NCI-H187 (cell line): ENCODE results near the gene CYTH1.

Experiments used
- DNase-seq, 2 experiments: peaks; one replicate each; lab custom pipeline; 2025; lab: John Stamatoyannopoulos, UW

Gene CYTH1

DNA sequence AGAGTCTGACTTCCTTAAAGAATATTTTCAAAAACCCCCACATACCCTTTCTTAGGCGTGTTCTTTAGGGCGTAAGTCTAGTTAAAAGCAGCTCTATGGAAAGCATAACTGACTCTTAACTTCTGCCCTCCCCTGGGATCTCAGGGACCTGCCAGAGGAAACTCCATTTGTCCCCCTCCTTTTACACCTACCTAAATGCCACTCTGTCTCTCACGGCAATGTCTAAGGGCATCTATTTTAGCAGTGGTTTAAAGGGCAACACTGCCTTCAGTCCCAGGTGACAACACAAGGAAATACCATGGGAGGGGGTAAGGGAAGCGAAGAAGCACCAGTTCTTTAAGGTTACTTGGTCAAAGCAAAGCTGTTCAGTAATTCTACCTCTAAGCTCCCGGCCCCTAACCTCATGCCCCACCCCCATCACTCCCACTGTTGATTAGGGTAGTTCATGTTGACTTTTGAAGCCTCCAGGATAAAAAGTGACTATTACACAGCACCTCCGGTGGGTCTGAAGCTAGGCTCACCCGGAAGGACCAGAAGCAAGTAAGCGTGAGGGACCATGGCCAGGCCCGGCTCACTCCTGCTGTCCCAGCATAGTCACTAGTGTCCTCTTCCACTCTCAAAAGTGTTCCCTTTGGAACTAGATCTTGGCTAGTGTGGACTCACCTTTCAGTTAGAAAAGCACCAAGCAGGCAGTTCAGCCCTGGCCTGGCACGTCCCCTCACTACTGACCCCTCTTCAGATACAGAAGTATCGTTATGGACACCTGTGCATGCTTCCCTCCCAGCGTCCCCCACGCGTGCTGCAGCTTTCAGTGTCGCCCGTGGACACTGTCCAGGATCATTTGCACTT lies 47.1 kb downstream of the CYTH1 start:
- no peak for DNase-seq

- no peak for DNase-seq
Measured at GRCh38 chr17:78732354-78732753, 49.7 kb downstream of the CYTH1 start.

GRCh38 chr17:78731904-78732303 lies 50.2 kb downstream of the CYTH1 start:
- DNase-seq = no peak

- no peak for DNase-seq
Measured at GRCh38 chr17:78729641-78730040, 52.4 kb downstream of the CYTH1 start.

DNA sequence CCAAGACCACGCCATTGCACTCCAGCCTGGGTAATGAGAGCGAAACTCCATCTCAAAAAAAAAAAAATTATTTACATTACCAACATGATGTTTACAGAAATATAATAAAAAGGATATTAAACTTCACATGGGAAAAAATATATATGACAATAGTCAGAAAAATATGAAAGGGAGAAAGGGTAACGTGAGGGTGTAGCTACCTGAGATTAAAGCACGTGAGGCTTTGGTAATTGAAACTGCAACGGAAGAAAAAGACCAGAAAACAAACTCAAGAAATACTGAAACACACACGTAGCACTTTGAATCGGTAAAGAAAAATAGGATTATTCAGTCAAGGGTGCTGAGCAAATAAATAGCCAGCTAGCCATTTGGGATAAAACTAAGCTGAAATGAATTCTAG lies 53.6 kb downstream of the CYTH1 start:
- DNase-seq = no peak

- no peak for DNase-seq
Measured at GRCh38 chr17:78727476-78728229, 54.4 kb downstream of the CYTH1 start.

DNA sequence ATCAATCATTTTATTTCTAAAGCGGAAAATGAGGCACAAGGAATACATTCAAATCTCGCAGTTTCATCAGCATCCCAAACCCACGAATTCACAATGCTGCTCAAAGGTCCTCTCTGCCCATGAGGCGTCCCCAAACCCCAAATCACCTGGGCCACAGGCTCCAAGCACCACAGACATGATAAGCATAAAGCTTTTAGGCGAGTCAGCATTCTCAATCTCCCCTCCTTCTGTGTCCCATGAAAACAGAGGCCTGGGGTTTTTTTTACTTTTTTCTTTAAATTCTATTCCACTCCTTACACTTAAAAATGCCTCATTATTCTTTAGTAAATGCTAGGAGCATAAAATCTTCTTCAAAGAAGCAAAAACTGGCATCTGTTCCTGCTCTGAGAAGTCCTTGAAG lies 55.0 kb downstream of the CYTH1 start:
- no peak for DNase-seq

DNA sequence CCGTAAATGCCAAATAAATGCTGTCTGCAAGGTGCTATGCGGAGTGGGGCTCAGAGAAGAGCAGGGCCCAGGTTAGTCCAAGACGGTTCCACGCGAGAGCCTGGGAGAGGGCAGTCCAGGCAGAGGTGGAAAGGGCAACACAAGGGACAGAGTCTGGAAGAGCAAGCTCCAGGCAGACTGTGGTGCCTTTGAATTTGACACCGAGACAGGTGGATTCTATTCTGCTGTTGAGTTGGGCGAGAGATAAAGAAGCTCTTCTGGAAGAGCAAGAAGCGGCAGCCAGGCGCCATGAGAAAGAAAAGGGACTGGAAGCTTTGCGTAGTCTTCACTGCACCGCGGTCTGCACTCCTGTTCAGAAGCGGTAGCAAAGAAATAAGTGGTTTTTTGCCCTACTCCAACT lies 55.6 kb downstream of the CYTH1 start:
- DNase-seq = peak in 1 of 2 experiments; percentile 69

- DNase-seq = no peak
Measured at GRCh38 chr17:78725448-78726021, 56.5 kb downstream of the CYTH1 start.

DNA sequence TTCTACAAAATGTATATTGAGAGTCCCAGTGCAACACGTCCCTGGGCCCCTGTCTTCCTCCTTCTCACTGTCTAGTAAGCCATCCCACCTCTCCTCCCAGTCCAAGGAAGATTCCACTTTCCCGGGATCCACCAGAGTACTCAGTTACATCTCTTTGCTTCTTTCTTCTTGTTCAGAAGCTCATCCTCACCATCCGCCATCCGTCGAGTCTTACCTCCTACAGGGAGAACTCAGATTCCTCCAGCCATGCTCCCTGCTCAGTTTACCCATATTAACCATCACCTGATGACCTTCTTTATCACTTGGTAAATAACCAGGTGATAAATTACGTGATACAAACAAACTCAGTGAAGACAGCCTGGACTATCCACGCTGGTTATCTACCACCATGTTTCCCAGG lies 57.1 kb downstream of the CYTH1 start:
- DNase-seq = no peak

DNA sequence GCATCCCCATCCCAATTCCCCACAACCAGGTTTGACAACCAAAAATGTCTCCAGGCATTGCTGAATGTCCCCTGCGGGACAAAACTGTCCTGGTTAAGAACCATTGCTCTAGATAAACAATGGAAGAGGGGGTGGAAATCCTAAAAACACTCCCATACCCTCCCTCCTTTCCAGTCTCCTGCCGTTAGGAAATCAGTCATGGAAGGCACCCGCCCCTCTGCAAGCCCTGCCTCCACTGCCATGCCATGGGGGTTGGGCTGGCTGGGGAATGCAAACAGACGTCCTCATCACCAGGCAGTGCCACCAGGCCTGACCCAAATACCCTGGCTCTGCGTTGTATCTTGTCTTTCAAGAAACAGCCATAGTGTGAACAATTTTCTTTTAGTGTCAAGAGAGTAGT lies 57.5 kb downstream of the CYTH1 start:
- DNase-seq = no peak

DNA sequence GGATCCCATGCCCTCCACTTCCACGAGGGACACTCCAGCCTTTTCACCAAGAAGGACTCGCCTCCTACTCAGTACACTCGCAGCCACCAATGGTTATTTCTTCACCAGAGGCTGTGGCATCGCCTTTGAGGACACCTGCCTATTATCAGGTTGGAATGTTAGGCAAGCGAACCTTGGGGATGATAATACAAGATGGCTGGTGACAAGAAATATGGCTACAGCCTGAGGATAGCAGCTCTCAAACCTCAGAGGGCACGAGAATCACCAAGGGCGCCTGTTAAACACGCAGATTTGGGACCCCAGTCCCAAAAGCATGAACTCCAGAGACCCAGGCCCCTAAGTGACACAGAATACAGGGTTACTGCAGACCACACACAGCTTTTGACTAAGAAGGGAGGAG lies 58.1 kb downstream of the CYTH1 start:
- no peak for DNase-seq

DNA sequence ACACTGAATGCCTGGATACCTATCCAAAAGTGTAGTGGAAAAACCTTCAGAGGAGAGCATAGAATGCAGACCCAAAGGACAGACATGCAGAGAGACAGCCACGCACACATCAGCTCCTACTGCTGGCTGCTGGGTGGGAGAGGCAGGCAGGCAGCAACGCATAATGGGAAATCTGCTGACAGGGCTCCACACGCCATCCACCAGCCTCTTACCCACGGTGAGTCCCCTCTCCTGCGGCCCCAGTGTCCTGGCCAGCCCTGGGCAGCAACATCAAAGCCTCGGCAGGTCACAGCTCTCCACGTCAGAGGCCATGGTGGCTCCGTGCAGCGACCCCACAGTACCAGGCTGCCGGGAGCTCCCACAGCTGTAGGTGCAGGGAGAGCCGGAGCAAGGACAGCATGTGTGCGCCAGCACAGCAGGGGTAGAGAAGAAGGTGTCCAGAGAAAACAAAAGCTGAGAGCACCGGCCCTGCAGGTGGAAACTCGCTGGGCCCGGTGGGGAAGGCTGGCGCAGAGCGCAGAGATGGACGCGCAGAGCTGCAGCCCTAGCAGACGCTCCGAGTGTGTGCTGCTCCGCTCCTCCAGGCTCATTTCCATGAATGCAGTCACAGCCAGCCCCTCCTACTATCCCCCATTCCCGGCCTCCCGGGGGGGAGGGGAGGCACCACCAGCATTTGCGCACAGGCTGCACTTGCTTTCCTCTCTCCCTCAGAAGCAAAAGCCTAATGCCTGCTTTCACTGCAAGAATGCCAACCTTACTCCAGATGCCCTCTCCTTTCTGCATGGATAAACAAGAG lies 58.9 kb downstream of the CYTH1 start:
- DNase-seq = peak in 1 of 2 experiments; percentile 55

- DNase-seq = peak in 1 of 2 experiments; percentile 33
Measured at GRCh38 chr17:78722246-78722761, 59.8 kb downstream of the CYTH1 start.

DNA sequence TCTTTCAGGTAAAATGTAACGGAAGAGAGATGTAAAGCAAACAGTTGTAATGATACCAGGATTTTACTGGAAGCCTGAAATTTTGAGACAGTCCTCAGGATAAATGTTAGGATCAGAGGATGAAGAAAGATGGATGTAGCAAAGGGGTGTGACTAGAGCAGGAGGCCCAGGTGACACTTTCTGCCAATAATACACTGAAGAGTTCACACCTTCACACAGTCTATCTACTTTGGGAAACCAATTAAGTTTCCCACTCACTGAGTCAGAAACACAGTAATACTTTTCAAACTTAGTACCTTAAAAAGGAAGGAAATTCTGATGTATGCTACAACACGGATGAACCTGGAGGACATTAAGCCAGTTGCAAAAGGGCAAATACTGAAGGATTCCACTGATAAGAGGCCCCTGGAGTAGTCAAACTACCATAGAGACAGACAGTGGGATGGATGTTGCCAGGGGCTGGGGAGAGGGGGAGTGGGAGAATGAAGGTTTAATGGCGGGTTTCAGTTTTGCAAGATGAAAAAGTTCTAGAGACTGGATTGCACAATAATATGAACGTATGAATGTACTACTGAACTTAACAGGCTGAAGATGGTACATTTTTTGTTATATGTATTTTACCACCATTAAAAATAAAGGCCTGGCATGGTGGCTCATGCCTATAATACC lies 62.3 kb downstream of the CYTH1 start:
- no peak for DNase-seq

DNA sequence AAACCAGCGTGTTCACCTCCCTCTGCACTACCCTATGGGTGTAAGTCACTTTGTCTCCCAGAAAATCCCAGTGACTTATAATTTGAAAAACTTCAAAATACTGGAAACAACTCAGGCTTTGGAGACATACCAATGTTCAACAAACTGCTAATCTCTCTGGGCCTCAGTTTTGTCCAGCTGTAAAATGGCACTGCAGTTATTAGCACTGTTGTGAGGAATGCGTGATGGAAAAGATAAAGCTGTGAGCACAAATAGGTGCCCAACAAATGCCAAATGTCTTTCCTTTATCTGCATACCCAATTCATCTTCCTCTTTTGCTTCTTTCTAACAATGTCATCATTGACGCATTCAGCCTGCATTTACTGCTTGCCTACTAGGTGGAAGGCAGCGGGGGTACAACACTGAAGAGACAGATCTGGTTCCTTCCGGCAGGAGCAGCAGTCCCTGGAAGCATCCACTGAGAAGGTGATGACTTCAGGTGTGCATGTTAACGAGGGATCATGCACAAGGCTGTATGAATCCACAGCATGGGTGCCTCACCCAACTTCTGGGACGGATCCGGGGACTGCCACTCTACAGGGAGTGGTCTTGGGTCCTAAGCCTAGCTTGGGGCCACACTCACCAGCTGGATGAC lies 63.4 kb downstream of the CYTH1 start:
- no peak for DNase-seq

- peak in 1 of 2 experiments; percentile 55 for DNase-seq
Measured at GRCh38 chr17:78717431-78717980, 64.6 kb downstream of the CYTH1 start.

GRCh38 chr17:78716814-78717393 lies 65.2 kb downstream of the CYTH1 start:
- DNase-seq = peak in 1 of 2 experiments; percentile 32

GRCh38 chr17:78716292-78716691 lies 65.8 kb downstream of the CYTH1 start:
- no peak for DNase-seq

DNA sequence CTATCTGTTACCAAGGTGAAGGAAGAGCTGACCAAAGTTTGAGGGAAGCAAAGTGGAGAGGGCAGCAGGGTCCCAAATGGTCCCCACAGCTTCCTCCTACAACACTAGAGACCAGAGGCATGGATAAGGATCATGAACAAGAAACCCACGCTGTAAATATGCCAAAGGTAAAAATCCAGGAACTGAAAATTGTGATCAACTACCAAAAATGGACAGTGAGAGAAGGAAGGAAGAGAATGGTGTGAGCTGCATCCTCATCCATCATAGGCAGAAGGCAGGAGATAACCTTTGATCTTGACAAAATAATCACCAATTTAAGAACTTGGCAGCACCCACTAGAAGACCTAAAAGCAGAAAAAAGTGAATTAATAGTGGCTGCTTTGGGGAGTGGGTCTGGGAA lies 66.2 kb downstream of the CYTH1 start:
- no peak for DNase-seq
